ENCODE measurements around the gene BMP6. TPM values are rescaled to one million over a fixed set of nuclear protein-coding genes. Genes with fewer than 3 reads are reported as not detected.
A peak's percentile ranks its signal among the peaks of the same experiment; 100 is the strongest.

The BMP6 gene
- polyA plus RNA-seq, 2 of the 4 experiments (the other 2 are of a cell fraction), result 8.4 to 23.0 TPM

- 89% methylated on average over 8 of the region's 11 CpGs for WGBS (ENCODE audit: missing lambda C conversion rate)
- ATAC-seq, result no peak
- TF ChIP-seq RFX5 (IDR thresholded peaks at IDR 0.05) (no peak), SREBF2 (IDR thresholded peaks at IDR 0.05) (no peak), GATA3 (IDR thresholded peaks at IDR 0.05; ENCODE audit: borderline replicate concordance) (no peak), EHMT2 (IDR thresholded peaks at IDR 0.05; ENCODE audit: low read depth) (no peak), PHF8 (IDR thresholded peaks at IDR 0.05; ENCODE audit: borderline replicate concordance, low read depth) (no peak), E2F6 (IDR thresholded peaks at IDR 0.05; ENCODE audit: borderline replicate concordance, low read depth) (no peak), RCOR1 (IDR thresholded peaks at IDR 0.05; ENCODE audit: low read depth, low read length) (no peak), BHLHE40 (IDR thresholded peaks at IDR 0.05; ENCODE audit: low read depth, low read length) (no peak), HDAC2 (IDR thresholded peaks at IDR 0.05) (no peak)
- TF ChIP-seq, protein P1, sequence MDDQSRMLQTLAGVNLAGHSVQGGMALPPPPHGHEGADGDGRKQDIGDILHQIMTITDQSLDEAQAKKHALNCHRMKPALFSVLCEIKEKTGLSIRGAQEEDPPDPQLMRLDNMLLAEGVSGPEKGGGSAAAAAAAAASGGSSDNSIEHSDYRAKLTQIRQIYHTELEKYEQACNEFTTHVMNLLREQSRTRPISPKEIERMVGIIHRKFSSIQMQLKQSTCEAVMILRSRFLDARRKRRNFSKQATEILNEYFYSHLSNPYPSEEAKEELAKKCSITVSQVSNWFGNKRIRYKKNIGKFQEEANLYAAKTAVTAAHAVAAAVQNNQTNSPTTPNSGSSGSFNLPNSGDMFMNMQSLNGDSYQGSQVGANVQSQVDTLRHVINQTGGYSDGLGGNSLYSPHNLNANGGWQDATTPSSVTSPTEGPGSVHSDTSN (IDR thresholded peaks at IDR 0.05), result no peak
- peak overlapping the region; percentile 99 for H3K4me3 ChIP-seq
- H3K4me1 ChIP-seq, result peaks cover 12% of the 10 kb centered on the region; the same call in 2 of the 3 replicates
- POLR2A ChIA-PET, result interaction anchor here (0.6 to 1.3 kb wide), 2 partner anchors 81 to 189 kb away, joined by 3 to 5 read pairs; no protein-coding TSS in a partner anchor
- CTCF ChIA-PET, result interaction anchor here (0.5 to 1.4 kb wide), 3 partner anchors 81 to 1057 kb away, joined by 3 to 4 read pairs (median 4); no protein-coding TSS in a partner anchor
- DNase-seq (ENCODE audit: low read depth in 1 of 2, low spot score in 1 of 2), result no peak
- FAIRE-seq, result no peak
- H3K9me3 ChIP-seq, result no peaks in the 10 kb centered on the region
- H3K4me2 ChIP-seq, result peak overlapping the region; percentile 100
- H3K27ac ChIP-seq, result peak overlapping the region; percentile 98 to 99
Observed at GRCh38 chr6:7911345-7911725, 185.4 kb downstream of the BMP6 start.

DNA sequence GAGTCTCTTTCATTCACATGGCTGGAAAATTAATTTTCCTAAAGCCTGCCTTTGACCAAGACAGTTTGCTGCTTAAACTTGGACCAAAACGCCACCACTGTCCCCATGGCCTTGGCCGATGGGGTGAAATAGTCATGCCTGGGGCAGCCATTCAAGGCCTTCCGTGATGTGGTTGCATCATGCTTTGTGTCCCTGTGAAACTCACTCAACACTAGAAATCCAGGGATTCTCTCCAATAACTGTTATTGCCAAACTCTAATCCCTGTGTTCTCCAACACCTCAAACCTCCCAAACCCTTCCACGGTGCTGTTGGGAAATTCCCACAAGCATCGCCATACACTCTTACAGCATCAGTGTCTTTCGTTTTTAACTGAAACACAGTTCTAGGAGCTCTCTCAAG is 186.1 kb downstream of the BMP6 start:
- Histone ChIP-seq H3K4me1 (peaks cover 12% of the 10 kb centered on the region; the same call in 2 of the 3 replicates), H3K27ac (no peak overlapping the region), H3K4me2 (no peak overlapping the region), H3K9me3 (no peaks in the 10 kb centered on the region), H3K4me3 (no peak overlapping the region)
- DNase-seq (ENCODE audit: low read depth in 1 of 2, low spot score in 1 of 2) (no peak), ATAC-seq (no peak), FAIRE-seq (no peak)
- POLR2A ChIA-PET, result interaction anchor here (1.3 to 1.7 kb wide), 2 partner anchors 80 to 186 kb away, joined by 3 to 4 read pairs; partner anchors contain the start of gene BMP6
- WGBS (ENCODE audit: missing lambda C conversion rate), result 90% methylated on average over 6 of the region's 6 CpGs
- TF ChIP-seq SREBF2 (IDR thresholded peaks at IDR 0.05), result no peak
- TF ChIP-seq RCOR1 (IDR thresholded peaks at IDR 0.05; ENCODE audit: low read depth, low read length), result no peak
- TF ChIP-seq KDM5A (IDR thresholded peaks at IDR 0.05), result no peak
- TF ChIP-seq POLR2AphosphoS2 (conservative IDR thresholded peaks at IDR 0.05; ENCODE audit: low read length), result no peak
- TF ChIP-seq ESRRA (IDR thresholded peaks at IDR 0.05; ENCODE audit: borderline replicate concordance, low read length), result no peak
- no peak for TF ChIP-seq FOSB (CRISPR knock-in tag; IDR thresholded peaks at IDR 0.05)
- TF ChIP-seq CHD2 (IDR thresholded peaks at IDR 0.05; ENCODE audit: low read length, partially characterized antibody), result no peak
- no peak for TF ChIP-seq HMGXB4 (CRISPR knock-in tag; IDR thresholded peaks at IDR 0.05; ENCODE audit: borderline replicate concordance)
- CTCF ChIA-PET, result interaction anchor here (0.5 to 1.4 kb wide), 4 partner anchors 80 to 1058 kb away, joined by 3 to 4 read pairs (median 4); no protein-coding TSS in a partner anchor

- FAIRE-seq (no peak), ATAC-seq (no peak), DNase-seq (ENCODE audit: low read depth in 1 of 2, low spot score in 1 of 2) (no peak)
- Histone ChIP-seq H3K27ac (no peak overlapping the region), H3K4me1 (peaks cover 12% of the 10 kb centered on the region; the same call in 2 of the 3 replicates), H3K9me3 (no peaks in the 10 kb centered on the region), H3K4me3 (no peak overlapping the region), H3K4me2 (no peak overlapping the region)
- WGBS (ENCODE audit: missing lambda C conversion rate), result 70% methylated on average over 8 of the region's 8 CpGs
- POLR2A ChIA-PET, result interaction anchor here (1.7 kb wide), 1 partner anchor 187 kb away, joined by 4 read pairs; the partner anchor contains the start of gene BMP6
- CTCF ChIA-PET, result interaction anchor here (1.3 to 1.5 kb wide), 2 partner anchors 61 to 146 kb away, joined by 4 read pairs; no protein-coding TSS in a partner anchor
- TF ChIP-seq TFCP2L1 (CRISPR knock-in tag; IDR thresholded peaks at IDR 0.05), result no peak
- no peak for TF ChIP-seq BHLHE40 (IDR thresholded peaks at IDR 0.05; ENCODE audit: low read depth, low read length)
- TF ChIP-seq HOXA7 (CRISPR knock-in tag; IDR thresholded peaks at IDR 0.05), result no peak
- no peak for TF ChIP-seq HEYL (CRISPR knock-in tag; IDR thresholded peaks at IDR 0.05)
- TF ChIP-seq RCOR1 (IDR thresholded peaks at IDR 0.05; ENCODE audit: low read depth, low read length), result no peak
- TF ChIP-seq HDAC2 (IDR thresholded peaks at IDR 0.05), result no peak
- TF ChIP-seq BCL3 (IDR thresholded peaks at IDR 0.05), result no peak
- no peak for TF ChIP-seq ZNF302 (CRISPR knock-in tag; IDR thresholded peaks at IDR 0.05)
- TF ChIP-seq ZFP36 (IDR thresholded peaks at IDR 0.05; ENCODE audit: borderline replicate concordance, partially characterized antibody), result no peak
- TF ChIP-seq RFX5 (IDR thresholded peaks at IDR 0.05), result no peak
- no peak for TF ChIP-seq EP300 (IDR thresholded peaks at IDR 0.05)
- TF ChIP-seq FOSL2 (IDR thresholded peaks at IDR 0.05), result no peak
- no peak for TF ChIP-seq FOSL2 (CRISPR knock-in tag; IDR thresholded peaks at IDR 0.05)
- TF ChIP-seq CHD2 (IDR thresholded peaks at IDR 0.05; ENCODE audit: low read length, partially characterized antibody), result no peak
- no peak for TF ChIP-seq RNF2 (IDR thresholded peaks at IDR 0.05; ENCODE audit: borderline replicate concordance, low read depth)
Observed at GRCh38 chr6:7912736-7913517, 187.0 kb downstream of the BMP6 start.
